HepG2 (cell line): Measurements from ENCODE around the gene MEIOB. TPM values are rescaled to one million over a fixed set of nuclear protein-coding genes. Genes with fewer than 3 reads are reported as not detected.
A peak's percentile ranks its signal among the peaks of the same experiment; 100 is the strongest.

ENCODE experiments used
- ATAC-seq: fragments of 200-7000 bp; cut with Tn5 transposase; 3 replicates; pipeline ENCODE4 v1.9.1; 2020; ENCODE audit warnings: mild to moderate bottlenecking, moderate library complexity
- BruUV-seq: library from RNA; stranded (reverse); fragments of 400-500 nt; replicated peaks from 2 replicates; lab custom pipeline; 2021; lab: Mats Ljungman, UMichigan
- CTCF ChIA-PET: fragments of 300-600 bp; formaldehyde crosslinking; extraction: SDS; loops from one replicate; lab custom pipeline; 2021; ENCODE audit warnings: low total read pairs, inconsistent platforms, low intra/inter-chr PET ratio; lab: Yijun Ruan, JAX
- POLR2A ChIA-PET: fragments of 350-600 bp; sonication (Branson Sonifier 250); formaldehyde crosslinking; loops from one replicate; lab custom pipeline; 2020; ENCODE audit warnings: antibody characterized with exemption, inconsistent platforms; lab: Yijun Ruan, JAX
- DNase-seq: peaks from one replicate; pipeline ENCODE4 v3.0.0-alpha.2; 2015; ENCODE audit warnings: low spot score
- FAIRE-seq: peaks from 3 replicates; lab custom pipeline; 2011; peaks lifted over from hg19 to GRCh38; lab: Jason Lieb, UNC
- H2AFZ ChIP-seq: one replicate; pipeline ENCODE4 v1.6.1; 2011; ENCODE audit warnings: low read length, inconsistent platforms
- H3K27ac ChIP-seq: fragments of 300-600 bp; 3 replicates; pipeline ENCODE4 v1.8.0; 2011; ENCODE audit warnings: mixed run types, mild to moderate bottlenecking, mixed read lengths, low read length, inconsistent platforms; ENCODE audit not compliant: insufficient read depth; ENCODE audit errors: extremely low read length
- H3K27me3 ChIP-seq, 2 experiments: fragments of 200-600 bp in 1 of 2; 2 replicates in 1 of 2; 3 replicates in 1 of 2; pipeline versions ENCODE4 v1.6.0 to v1.8.0; 2011; ENCODE audit warnings: low read length in 2 of 2, mild to moderate bottlenecking in 2 of 2, moderate library complexity in 2 of 2, inconsistent platforms in 1 of 2; ENCODE audit not compliant: insufficient read depth in 2 of 2, control insufficient read depth in 1 of 2
- H3K36me3 ChIP-seq, 2 experiments: fragments of 200-600 bp in 1 of 2; replicated peaks in 1 of 2; 2 replicates in 1 of 2; 3 replicates in 1 of 2; pipeline versions ENCODE4 v1.5.1 to v1.8.0; 2011; ENCODE audit warnings: low read length in 2 of 2, inconsistent platforms in 1 of 2; ENCODE audit not compliant: insufficient read depth in 2 of 2, control insufficient read depth in 1 of 2
- H3K4me1 ChIP-seq: 2 replicates; pipeline ENCODE4 v1.5.1; 2012; ENCODE audit warnings: low read length, inconsistent platforms; ENCODE audit not compliant: insufficient read depth
- H3K4me2 ChIP-seq: 2 replicates; pipeline ENCODE4 v1.6.0; 2011; ENCODE audit warnings: low read depth, low read length, inconsistent platforms
- H3K4me3 ChIP-seq, 3 experiments: fragments of 200-600 bp in 1 of 3; sonication (generic), shearing (Covaris generic) in 1 of 3; replicated peaks in 1 of 3; 2 replicates each; pipeline ENCODE4 v1.5.1; 2011 to 2016; ENCODE audit warnings: low read length in 3 of 3, inconsistent platforms in 2 of 3, low read depth in 2 of 3, mild to moderate bottlenecking in 2 of 3, control low read depth in 1 of 3, mixed read lengths in 1 of 3; ENCODE audit not compliant: insufficient read depth in 1 of 3
- H3K79me2 ChIP-seq: one replicate; pipeline ENCODE4 v1.6.1; 2011; ENCODE audit warnings: low read length, inconsistent platforms; ENCODE audit not compliant: insufficient read depth
- H3K9ac ChIP-seq: 2 replicates; pipeline ENCODE4 v1.6.0; 2011; ENCODE audit warnings: mild to moderate bottlenecking, low read depth, low read length, inconsistent platforms; ENCODE audit not compliant: insufficient read depth
- H3K9me3 ChIP-seq: 2 replicates; pipeline ENCODE4 v1.5.1; 2012; ENCODE audit warnings: mild to moderate bottlenecking, low read length
- H4K20me1 ChIP-seq: 2 replicates; pipeline ENCODE4 v1.6.0; 2011; ENCODE audit warnings: inconsistent platforms, mild to moderate bottlenecking, low read length, moderate library complexity; ENCODE audit not compliant: insufficient read depth
- EZH2 ChIP-seq: conservative IDR thresholded peaks from 2 replicates; pipeline ENCODE4 v1.6.1; 2012; ENCODE audit warnings: mild to moderate bottlenecking, low read depth, low read length, moderate library complexity
- GABPB1 ChIP-seq: IDR thresholded peaks from 2 replicates; pipeline ENCODE4 v1.6.1; 2016; ENCODE audit warnings: mild to moderate bottlenecking, missing genetic modification reagents, moderate library complexity, missing compliant biosample characterization
- IKZF4 ChIP-seq: sonication (generic); formaldehyde crosslinking; IDR thresholded peaks from 2 replicates; pipeline ENCODE4 v1.5.1; 2020; ENCODE audit warnings: borderline replicate concordance, mild to moderate bottlenecking, low read depth, missing genetic modification reagents; ENCODE audit errors: not compliant biosample characterization
- KLF12 ChIP-seq: sonication (generic); formaldehyde crosslinking; IDR thresholded peaks from 2 replicates; pipeline ENCODE4 v1.4.0; 2020; ENCODE audit warnings: missing genetic modification reagents, borderline replicate concordance
- NFATC3 ChIP-seq: sonication (generic); formaldehyde crosslinking; IDR thresholded peaks from 2 replicates; pipeline ENCODE4 v1.5.1; 2020; ENCODE audit warnings: mild to moderate bottlenecking, missing genetic modification reagents
- RBFOX2 ChIP-seq: fragments of 200-400 bp; formaldehyde crosslinking; IDR thresholded peaks from 2 replicates; pipeline ENCODE4 v1.6.1; 2017; ENCODE audit warnings: low read depth, mild to moderate bottlenecking, low read length
- SP4 ChIP-seq: sonication (generic); formaldehyde crosslinking; IDR thresholded peaks from 2 replicates; pipeline ENCODE4 v1.8.1; 2023; ENCODE audit warnings: mild to moderate bottlenecking, missing genetic modification reagents
- ZFP36L2 ChIP-seq: sonication (generic); formaldehyde crosslinking; IDR thresholded peaks from 2 replicates; pipeline ENCODE4 v1.4.0; 2020; ENCODE audit warnings: missing genetic modification reagents
- ZNF160 ChIP-seq: sonication (generic); formaldehyde crosslinking; IDR thresholded peaks from 2 replicates; pipeline ENCODE4 v1.8.0; 2022; ENCODE audit warnings: mild to moderate bottlenecking, inconsistent platforms, missing genetic modification reagents
- ZNF256 ChIP-seq: sonication (generic); formaldehyde crosslinking; conservative IDR thresholded peaks from 2 replicates; pipeline ENCODE4 v1.4.0; 2020; ENCODE audit warnings: missing genetic modification reagents
- WGBS: methylation state at CpG from one replicate; pipeline ENCODE4 v1.1.6; 2017; ENCODE audit warnings: low lambda C conversion rate; 5-methylcytosine and 5-hydroxymethylcytosine counted together
- in situ Hi-C: cut with HindIII; loops from 2 replicates; pipeline ENCODE4 v1.10.0; 2017; ENCODE audit warnings: low pct_unique_long_range_greater_than_20kb; ENCODE audit not compliant: extremely low pct_ligation_motif_present
- intact Hi-C: fragments of 100-400 bp; cut with micrococcal nuclease; formaldehyde crosslinking; loops from one replicate; pipeline ENCODE4 v1.10.0; 2022; ENCODE audit not compliant: unreplicated experiment
- polyA plus RNA-seq, 8 experiments: library from polyadenylated mRNA; depleted of rRNA in 3 of 8; stranded (reverse) in 7 of 8; unstranded in 1 of 8; fragments of >200 nt; fragmentation: Illumina TruSeq in 4 of 8; extraction: Trizol in 4 of 8; gene quantifications; 2 replicates each; pipeline versions ENCODE4 v1.2.1 to v1.2.3, GENCODE V29; 2011 to 2016; ENCODE audit warnings: low read depth in 4 of 8, missing spikeins in 1 of 8, mixed read lengths in 1 of 8; ENCODE audit not compliant: insufficient read depth in 1 of 8
- total RNA-seq, 5 experiments: library from RNA; depleted of rRNA; stranded (reverse); fragments of >200 nt; fragmentation: Illumina TruSeq; extraction: Trizol; gene quantifications; 2 replicates each; pipeline ENCODE4 v1.2.3, GENCODE V29; 2016; ENCODE audit warnings: low read depth in 1 of 5
- TF ChIP-seq, protein P1 (sequence below): sonication (generic); formaldehyde crosslinking; IDR thresholded peaks from 2 replicates; pipeline ENCODE4 v1.4.0; 2020; ENCODE audit warnings: mild to moderate bottlenecking, missing genetic modification reagents, borderline replicate concordance
- TF ChIP-seq, protein P2 (sequence below): sonication (generic); formaldehyde crosslinking; IDR thresholded peaks from 2 replicates; pipeline ENCODE4 v1.4.0; 2020; ENCODE audit warnings: missing genetic modification reagents, mild to moderate bottlenecking, borderline replicate concordance

The MEIOB gene
- total and polyA plus RNA-seq, 2 of the 13 experiments (the other 11 are each of a cell fraction or from before 2014, with no cell fraction given) = 0.17 TPM; not detected in 1

DNA sequence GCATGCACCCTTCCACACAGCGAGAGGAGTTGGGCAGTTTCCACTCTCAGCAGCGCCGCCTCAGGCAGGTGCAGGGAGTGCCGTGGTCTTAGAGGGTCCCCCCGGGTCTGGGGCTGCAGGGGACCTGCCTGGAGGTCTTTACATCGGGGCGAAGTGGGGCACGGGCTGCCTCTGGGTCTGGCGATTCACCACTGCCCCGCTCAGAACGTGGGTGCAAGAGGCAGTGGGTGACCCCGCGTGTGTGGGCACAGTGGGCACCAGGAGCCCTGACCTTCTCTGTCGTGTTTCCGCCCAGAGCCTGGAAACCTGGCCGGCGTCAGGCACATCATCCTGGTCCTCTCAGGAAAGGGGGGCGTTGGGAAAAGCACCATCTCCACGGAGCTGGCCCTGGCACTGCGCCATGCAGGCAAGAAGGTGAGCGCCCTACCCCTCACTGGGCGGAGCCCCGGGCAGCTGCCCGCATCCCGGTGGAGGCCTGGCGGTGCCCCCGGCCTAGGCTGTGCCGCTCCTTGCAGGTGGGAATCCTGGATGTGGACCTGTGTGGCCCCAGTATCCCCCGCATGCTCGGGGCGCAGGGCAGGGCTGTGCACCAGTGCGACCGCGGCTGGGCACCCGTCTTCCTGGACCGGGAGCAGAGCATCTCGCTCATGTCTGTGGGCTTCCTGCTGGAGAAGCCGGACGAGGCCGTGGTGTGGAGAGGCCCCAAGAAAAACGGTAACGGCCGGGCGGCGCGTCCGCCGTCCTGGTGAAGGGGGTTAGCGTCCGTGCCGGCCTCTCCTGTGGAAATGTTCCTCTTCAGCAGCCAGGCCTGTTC, 85.5 kb downstream of the MEIOB start:
- FAIRE-seq = no peak
- H3K27me3 ChIP-seq = peaks cover 0 to 2% of the 10 kb centered on the region in 2 experiments; a peak in 1 of 5 replicates
- in situ Hi-C loops = no loop called here
- peaks cover 4% of the 10 kb centered on the region; the same call in 1 of the 2 replicates for H4K20me1 ChIP-seq
- H3K79me2 ChIP-seq = peaks cover 26% of the 10 kb centered on the region
- intact Hi-C loops = no loop called here
- H3K27ac ChIP-seq = no peak overlapping the region
- no peaks in the 10 kb centered on the region for H3K9me3 ChIP-seq
- BruUV-seq = no TSS peak
- no peak overlapping the region for H3K4me3 ChIP-seq
- no peak overlapping the region for H3K4me2 ChIP-seq
- ChIA-PET CTCF (no interaction called here), POLR2A (no interaction called here)
- no peak overlapping the region for H3K9ac ChIP-seq
- no peak overlapping the region for H2AFZ ChIP-seq
- ATAC-seq = no peak
- WGBS = 98% methylated on average over 11 of the region's 51 CpGs
- H3K36me3 ChIP-seq = peaks cover 4 to 7% of the 10 kb centered on the region in 2 experiments; a peak in 3 of 5 replicates
- peaks cover 10% of the 10 kb centered on the region for H3K4me1 ChIP-seq
- no peak for TF ChIP-seq NFATC3 (CRISPR knock-in tag)
- 0 out of 2 replicates have a peak, but pooled peaks have one; percentile 31 for TF ChIP-seq RBFOX2
- TF ChIP-seq GABPB1 = peak; percentile 5; the same call in 1 of the 2 replicates
- no peak for DNase-seq

DNA sequence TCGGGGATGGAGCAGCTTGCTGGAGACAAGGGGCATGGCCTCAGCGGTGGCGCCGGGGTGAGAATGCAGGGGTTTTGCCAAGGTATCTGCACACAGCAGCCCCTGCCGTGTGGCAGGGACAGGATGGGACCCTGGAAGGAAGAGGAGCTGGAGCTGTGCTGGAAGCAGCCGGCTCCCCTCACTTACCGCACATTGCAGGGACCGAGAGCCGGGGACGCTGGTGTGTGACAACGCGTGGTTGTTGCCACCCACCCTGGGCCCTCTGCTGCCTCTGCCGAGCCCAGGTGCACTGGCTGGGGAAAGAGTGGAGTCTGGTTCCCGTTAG, 86.2 kb downstream of the MEIOB start:
- Histone ChIP-seq H3K27me3 (peaks cover 0 to 2% of the 10 kb centered on the region in 2 experiments; a peak in 1 of 5 replicates), H3K36me3 (peaks cover 4 to 7% of the 10 kb centered on the region in 2 experiments; a peak in 3 of 5 replicates), H3K4me1 (peaks cover 16% of the 10 kb centered on the region), H4K20me1 (peaks cover 4% of the 10 kb centered on the region; the same call in 1 of the 2 replicates), H3K9ac (no peak overlapping the region), H2AFZ (no peak overlapping the region), H3K27ac (no peak overlapping the region), H3K79me2 (peaks cover 26% of the 10 kb centered on the region), H3K4me3 (no peak overlapping the region), H3K4me2 (no peak overlapping the region), H3K9me3 (no peaks in the 10 kb centered on the region)
- in situ Hi-C loops (no loop called here), intact Hi-C loops (no loop called here)
- no TSS peak for BruUV-seq
- ATAC-seq (no peak), DNase-seq (no peak), FAIRE-seq (no peak)
- CTCF ChIA-PET = no interaction called here
- POLR2A ChIA-PET = no interaction called here
- WGBS = 100% methylated on average over 1 of the region's 14 CpGs
- TF ChIP-seq EZH2 = no peak
- TF ChIP-seq, protein P1, sequence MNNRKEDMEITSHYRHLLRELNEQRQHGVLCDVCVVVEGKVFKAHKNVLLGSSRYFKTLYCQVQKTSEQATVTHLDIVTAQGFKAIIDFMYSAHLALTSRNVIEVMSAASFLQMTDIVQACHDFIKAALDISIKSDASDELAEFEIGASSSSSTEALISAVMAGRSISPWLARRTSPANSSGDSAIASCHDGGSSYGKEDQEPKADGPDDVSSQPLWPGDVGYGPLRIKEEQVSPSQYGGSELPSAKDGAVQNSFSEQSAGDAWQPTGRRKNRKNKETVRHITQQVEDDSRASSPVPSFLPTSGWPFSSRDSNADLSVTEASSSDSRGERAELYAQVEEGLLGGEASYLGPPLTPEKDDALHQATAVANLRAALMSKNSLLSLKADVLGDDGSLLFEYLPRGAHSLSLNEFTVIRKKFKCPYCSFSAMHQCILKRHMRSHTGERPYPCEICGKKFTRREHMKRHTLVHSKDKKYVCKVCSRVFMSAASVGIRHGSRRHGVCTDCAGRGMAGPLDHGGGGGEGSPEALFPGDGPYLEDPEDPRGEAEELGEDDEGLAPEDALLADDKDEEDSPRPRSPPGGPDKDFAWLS (CRISPR knock-in tag) = no peak
- no peak for TF ChIP-seq GABPB1
- TF ChIP-seq, protein P2, sequence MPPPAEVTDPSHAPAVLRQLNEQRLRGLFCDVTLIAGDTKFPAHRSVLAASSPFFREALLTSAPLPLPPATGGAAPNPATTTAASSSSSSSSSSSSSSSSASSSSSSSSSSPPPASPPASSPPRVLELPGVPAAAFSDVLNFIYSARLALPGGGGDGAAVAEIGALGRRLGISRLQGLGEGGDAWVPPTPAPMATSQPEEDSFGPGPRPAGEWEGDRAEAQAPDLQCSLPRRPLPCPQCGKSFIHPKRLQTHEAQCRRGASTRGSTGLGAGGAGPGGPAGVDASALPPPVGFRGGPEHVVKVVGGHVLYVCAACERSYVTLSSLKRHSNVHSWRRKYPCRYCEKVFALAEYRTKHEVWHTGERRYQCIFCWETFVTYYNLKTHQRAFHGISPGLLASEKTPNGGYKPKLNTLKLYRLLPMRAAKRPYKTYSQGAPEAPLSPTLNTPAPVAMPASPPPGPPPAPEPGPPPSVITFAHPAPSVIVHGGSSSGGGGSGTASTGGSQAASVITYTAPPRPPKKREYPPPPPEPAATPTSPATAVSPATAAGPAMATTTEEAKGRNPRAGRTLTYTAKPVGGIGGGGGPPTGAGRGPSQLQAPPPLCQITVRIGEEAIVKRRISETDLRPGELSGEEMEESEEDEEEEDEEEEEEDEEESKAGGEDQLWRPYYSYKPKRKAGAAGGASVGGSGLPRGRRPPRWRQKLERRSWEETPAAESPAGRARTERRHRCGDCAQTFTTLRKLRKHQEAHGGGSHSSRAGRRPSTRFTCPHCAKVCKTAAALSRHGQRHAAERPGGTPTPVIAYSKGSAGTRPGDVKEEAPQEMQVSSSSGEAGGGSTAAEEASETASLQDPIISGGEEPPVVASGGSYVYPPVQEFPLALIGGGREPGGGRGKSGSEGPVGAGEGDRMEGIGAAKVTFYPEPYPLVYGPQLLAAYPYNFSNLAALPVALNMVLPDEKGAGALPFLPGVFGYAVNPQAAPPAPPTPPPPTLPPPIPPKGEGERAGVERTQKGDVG = no peak
- no peak for TF ChIP-seq ZNF256
- TF ChIP-seq IKZF4 = no peak
- TF ChIP-seq ZNF160 (CRISPR knock-in tag) = no peak
- no peak for TF ChIP-seq SP4 (CRISPR knock-in tag)
- no peak for TF ChIP-seq KLF12 (CRISPR knock-in tag)
- TF ChIP-seq ZFP36L2 (CRISPR knock-in tag) = no peak
